Globus pallidus (tissue), 1 donor: ENCODE data around the gene EIF3K.
A peak's percentile ranks its signal among the peaks of the same experiment; 100 is the strongest.

Experiments
- DNase-seq: peaks from one replicate; pipeline ENCODE4 v3.0.0-alpha.2; 2015; ENCODE audit warnings: low spot score

The EIF3K gene

GRCh38 chr19:38649305-38650171 is 30.6 kb downstream of the EIF3K start:
- DNase-seq = no peak

GRCh38 chr19:38650172-38650775 is 31.3 kb downstream of the EIF3K start:
- no peak for DNase-seq

DNA sequence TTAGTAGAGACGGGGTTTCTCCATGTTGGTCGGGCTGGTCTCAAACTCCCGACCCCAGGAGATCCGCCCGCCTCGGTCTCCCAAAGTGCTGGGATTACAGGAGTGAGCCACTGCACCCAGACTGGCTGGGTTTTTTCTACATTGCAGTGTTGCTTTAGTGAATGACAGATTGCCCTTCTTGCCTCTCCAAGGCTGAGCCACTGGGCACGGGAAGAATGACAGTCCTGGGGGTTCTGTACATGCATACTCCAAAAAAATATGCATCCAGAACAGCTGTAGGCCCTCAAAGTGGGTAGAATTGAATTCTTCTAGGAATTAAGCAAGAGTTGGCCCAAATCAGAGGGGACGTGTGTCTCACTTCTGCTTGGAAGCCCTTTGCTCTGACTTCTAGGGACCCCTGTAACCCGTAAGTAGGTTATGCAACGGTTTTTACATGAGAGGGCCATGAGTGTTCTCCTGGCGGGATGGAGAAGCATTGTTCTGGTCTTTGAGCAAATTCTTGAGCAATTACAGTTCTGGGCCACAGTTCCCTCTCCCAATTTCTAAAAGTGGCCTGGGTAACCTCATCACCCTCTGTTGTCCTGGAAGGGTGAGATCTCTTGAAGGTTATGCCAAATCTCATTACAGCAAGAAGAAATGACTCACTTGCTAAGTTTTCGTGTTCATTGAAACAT is 32.1 kb downstream of the EIF3K start:
- no peak for DNase-seq

DNA sequence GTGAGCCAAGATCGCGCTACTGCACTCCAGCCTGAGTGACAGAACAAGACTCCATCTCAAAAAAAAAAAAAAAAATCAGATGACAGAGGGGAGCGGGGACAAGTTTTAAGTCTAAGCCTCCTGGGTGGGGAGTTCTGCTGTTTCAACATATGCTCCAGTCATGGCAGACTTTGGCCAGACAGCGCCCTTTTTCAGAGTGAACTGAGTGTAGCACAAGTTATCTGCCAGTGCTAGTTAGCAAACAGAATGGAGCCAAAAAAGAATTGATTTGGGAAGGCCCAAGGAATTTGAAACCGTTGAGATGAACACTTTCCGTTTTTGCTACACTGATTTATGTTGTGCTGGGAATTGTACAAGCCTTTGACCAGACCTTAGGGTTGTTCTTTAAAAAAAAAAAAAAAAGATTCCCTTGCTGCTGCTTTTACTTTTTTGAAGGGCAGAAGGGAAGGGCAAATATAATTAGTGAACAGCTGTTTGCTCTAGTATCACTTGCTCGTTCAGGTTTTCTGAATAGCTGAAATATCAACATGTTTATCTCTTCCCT is 34.1 kb downstream of the EIF3K start:
- DNase-seq = no peak

- no peak for DNase-seq
Observed at GRCh38 chr19:38654628-38655055, 35.7 kb downstream of the EIF3K start.

DNA sequence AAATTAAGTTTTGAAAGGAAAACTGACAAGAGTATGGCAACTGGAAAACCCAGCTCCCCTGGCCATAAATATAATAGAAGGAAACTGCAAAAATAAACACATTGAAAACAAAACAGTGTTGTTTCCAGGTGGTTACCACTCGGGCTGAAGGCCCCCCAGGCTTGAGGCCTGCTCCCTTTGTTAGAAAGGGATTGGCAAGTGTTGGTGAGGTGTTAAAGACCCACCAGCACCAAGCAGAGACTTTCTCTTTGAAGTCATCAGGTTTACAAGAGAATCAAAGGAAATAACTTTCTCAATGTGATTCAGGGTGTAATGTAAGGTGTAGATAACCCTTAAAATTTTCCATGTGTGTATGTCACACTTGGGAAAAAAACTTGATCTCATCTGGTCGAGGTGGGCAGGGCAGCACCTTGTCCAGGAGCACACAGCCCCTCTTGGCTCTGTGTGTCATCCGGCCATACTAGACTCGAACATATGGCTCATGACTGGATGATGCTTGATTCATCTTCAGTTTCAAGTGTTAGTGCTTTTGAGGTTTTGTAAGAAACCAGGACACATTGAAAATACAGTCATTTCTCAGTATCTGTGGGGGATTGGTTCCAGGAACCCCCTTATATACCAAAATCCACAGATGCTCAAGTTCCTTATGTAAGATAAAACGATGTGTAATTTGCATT is 36.3 kb downstream of the EIF3K start:
- no peak for DNase-seq

- DNase-seq = peak; percentile 90
Observed at GRCh38 chr19:38656171-38656981, 37.4 kb downstream of the EIF3K start.

DNA sequence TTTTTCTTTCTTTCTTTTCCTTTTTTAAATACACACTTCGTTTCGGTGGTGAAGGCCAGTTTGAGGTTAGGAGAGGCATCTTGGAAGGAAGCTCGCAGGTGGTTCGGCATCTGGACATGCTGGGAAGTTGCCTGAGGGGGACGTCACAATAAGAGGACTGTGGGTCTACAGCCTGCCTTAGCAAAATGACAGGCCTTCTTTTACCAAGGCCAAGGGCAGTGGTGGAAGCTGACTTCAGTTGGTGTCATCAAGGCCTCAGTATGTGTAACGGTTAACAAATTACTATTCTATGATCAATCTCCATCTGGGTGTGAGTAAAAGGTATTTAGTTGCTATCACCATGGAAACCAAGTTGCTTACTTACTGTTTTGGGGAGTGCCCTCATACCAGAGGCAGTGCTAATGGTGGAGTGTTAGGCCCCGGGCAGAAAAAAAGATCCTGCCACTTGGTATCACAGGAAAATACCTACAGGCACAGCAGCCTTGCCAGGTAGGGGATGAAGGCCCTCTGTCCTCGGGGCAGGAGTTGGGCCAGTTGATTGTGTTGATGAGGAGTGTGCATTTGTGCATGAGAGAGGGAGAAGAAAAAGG is 38.7 kb downstream of the EIF3K start:
- DNase-seq = no peak

- DNase-seq = no peak
Observed at GRCh38 chr19:38658462-38659306, 39.7 kb downstream of the EIF3K start.

GRCh38 chr19:38660724-38661123 is 41.7 kb downstream of the EIF3K start:
- DNase-seq = no peak

DNA sequence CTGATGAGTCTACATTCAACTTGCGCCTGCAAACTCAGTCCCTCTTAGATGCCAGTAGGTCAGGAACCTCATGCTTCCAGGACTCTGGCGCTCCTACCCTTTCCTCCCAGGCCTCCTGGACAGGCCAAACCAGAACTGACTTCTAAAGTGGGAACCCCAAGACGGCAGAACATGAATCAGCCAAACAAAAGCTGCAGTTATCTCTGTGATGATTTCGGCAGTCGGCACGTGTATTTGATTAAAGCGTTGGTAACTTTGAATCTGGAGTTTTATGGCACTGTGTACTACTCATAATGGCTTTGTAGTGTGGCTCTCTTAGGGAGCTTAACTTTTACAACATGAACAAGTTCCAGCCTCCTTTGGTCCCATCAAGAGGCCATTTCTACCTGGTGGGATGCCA is 42.1 kb downstream of the EIF3K start:
- DNase-seq = no peak

- DNase-seq = no peak
Observed at GRCh38 chr19:38661996-38662395, 43.0 kb downstream of the EIF3K start.

DNA sequence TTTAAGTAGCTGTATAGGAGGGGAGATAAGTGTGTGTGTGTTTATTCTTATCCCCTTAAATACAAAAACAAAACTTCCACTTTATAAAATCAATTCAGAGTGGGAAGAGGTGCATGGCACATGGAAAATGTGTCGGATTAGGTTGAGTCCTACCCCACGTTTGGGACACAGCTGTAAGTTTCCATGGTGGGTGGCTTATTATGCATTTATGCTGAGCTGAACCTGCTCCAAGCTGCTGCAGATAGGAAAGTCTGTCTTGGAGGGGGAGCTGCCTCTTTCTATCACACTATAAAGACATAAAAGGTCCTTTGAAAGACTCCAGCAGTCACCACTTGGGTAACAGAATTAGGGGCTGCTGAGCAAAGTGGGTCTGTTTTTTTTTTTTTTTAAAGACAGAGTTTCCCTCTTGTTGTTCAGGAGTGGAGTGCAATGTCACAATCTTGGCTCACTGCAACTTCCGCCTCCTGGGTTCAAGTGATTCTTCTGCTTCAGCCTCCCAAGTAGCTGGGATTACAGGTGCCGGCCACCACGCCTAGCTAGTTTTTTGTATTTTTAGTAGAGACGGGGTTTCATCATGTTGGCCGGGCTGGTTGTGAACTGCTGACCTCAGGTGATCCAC is 43.7 kb downstream of the EIF3K start:
- no peak for DNase-seq

DNA sequence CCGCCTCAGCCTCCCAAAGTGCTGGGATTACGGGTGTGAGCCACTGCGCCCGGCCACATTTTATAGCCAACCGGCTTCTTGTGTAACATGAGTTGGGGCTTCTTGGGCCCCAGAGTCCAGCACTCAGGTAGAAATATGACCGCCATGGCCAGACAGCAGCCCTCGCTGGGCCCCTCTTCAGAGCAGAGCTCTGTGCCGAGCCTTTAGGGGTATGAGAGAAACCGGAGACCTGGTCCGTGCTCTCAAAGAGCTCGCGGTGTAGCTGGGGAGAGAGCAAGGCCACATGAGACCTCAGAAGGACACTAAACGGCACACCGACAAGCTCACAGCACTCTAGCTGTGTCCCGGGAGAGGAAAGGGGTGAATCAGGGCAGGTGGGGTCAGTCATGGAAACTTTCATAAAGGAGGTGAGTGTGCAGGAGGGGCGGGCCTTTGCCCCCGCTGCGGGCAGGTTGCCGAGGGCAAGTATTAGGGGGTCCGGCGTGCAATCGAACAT is 44.2 kb downstream of the EIF3K start:
- no peak for DNase-seq

GRCh38 chr19:38663957-38664502 is 45.0 kb downstream of the EIF3K start:
- DNase-seq = peak; percentile 71

DNA sequence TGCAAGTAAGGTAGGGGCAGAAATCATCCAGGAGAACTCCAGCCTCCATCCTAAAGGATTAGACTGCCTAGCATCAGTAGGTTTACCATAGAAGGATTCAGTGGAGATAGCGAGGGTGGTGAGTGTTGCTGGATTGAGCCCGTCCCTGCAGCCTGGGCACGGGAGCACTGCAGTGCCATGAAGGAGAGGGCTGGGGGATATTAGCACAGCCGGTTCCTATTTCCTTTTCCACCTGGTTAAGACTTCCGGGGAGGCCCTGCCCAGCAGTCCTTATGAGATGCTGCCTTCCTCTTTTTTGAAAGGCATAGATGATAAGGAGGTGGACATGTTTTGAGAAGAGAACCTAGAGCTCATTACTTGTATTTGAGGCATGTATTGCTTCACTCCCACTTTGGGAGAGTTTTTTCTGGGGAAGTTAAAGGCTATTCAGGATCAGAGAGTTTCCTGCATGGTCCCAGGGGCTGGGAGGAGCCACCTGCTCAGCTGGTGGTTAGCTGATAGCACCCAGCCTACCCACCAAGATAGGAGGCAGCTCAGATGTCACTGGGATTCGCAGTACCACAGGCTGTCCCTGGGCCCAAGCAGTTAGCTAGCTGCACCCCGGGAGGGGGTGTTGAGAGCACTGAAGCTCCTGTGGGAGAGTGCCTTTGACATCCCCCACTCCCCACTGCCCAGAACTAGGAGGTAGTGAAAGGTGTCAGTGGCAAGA is 45.7 kb downstream of the EIF3K start:
- DNase-seq = no peak

- DNase-seq = no peak
Observed at GRCh38 chr19:38665219-38665931, 46.4 kb downstream of the EIF3K start.
